A549 (cell line): ENCODE measurements around the gene KLHL1. TPM values are rescaled to one million over a fixed set of nuclear protein-coding genes. Genes with fewer than 3 reads are reported as not detected.

ENCODE experiments used
- ATAC-seq, 2 experiments: fragments of 200-7000 bp in 1 of 2; fragments of >200 bp in 1 of 2; cut with Nextera tagmentation in 1 of 2; cut with Tn5 transposase in 1 of 2; 3 replicates each; pipeline versions ENCODE4 v1.8.0 to v1.9.1; 2018 to 2020; ENCODE audit warnings: mild to moderate bottlenecking in 1 of 2, moderate library complexity in 1 of 2
- CTCF ChIA-PET: fragments of 300-600 bp; sonication (Branson Sonifier 250); formaldehyde crosslinking; extraction: SDS; loops from one replicate; lab custom pipeline; 2021; ENCODE audit warnings: antibody characterized with exemption, inconsistent platforms; lab: Yijun Ruan, JAX
- POLR2A ChIA-PET: fragments of 350-600 bp; formaldehyde crosslinking; extraction: SDS; loops from one replicate; lab custom pipeline; 2021; ENCODE audit warnings: antibody characterized with exemption, inconsistent platforms; lab: Yijun Ruan, JAX
- DNase-seq, 2 experiments: peaks; one replicate each; pipeline versions ENCODE4 v3.0.0 to v3.0.0-alpha.2; 2011 to 2016; ENCODE audit warnings: low read depth in 1 of 2, low spot score in 1 of 2
- FAIRE-seq: peaks from 2 replicates; lab custom pipeline; 2011; peaks lifted over from hg19 to GRCh38; lab: Jason Lieb, UNC
- H3K27ac ChIP-seq, 2 experiments: fragments of >200 bp; sonication (Bioruptor Twin); formaldehyde crosslinking; 3 replicates each; pipeline ENCODE4 v1.5.1; 2016 to 2017
- H3K4me1 ChIP-seq: fragments of >200 bp; sonication (Bioruptor Twin); formaldehyde crosslinking; 3 replicates; pipeline ENCODE4 v1.6.1; 2016
- H3K4me2 ChIP-seq: fragments of >200 bp; sonication (Bioruptor Twin); formaldehyde crosslinking; 3 replicates; pipeline ENCODE4 v1.6.1; 2016
- H3K4me3 ChIP-seq: fragments of >200 bp; sonication (Bioruptor Twin); formaldehyde crosslinking; 3 replicates; pipeline ENCODE4 v1.5.1; 2016
- H3K9me3 ChIP-seq: fragments of >200 bp; sonication (Bioruptor Twin); formaldehyde crosslinking; 3 replicates; pipeline ENCODE4 v1.6.1; 2016
- BCL3 ChIP-seq: fragments of >200 bp; sonication (Bioruptor Twin); formaldehyde crosslinking; IDR thresholded peaks from 3 replicates; pipeline ENCODE4 v1.6.1; 2016
- CBX2 ChIP-seq: fragments of 200-600 bp; sonication (generic); IDR thresholded peaks from 2 replicates; pipeline ENCODE4 v1.6.1; 2016; ENCODE audit warnings: low read depth, mild to moderate bottlenecking, borderline replicate concordance
- CHD4 ChIP-seq: fragments of 200-600 bp; sonication (generic); IDR thresholded peaks from 2 replicates; pipeline ENCODE4 v1.6.1; 2016; ENCODE audit warnings: antibody characterized with exemption, mild to moderate bottlenecking, borderline replicate concordance
- EP300 ChIP-seq, 2 experiments: fragments of >200 bp; sonication (Bioruptor Twin); formaldehyde crosslinking; IDR thresholded peaks; 2 replicates in 1 of 2; 3 replicates in 1 of 2; pipeline ENCODE4 v1.6.1; 2016 to 2017
- ESRRA ChIP-seq: fragments of 150-350 bp; IDR thresholded peaks from 2 replicates; pipeline ENCODE4 v1.6.1; 2014; ENCODE audit warnings: mild to moderate bottlenecking, low read length, borderline replicate concordance
- FOSB ChIP-seq: fragments of 250-450 bp; sonication (Bioruptor Pico); IDR thresholded peaks from 2 replicates; pipeline ENCODE4 v1.5.0; 2020; ENCODE audit warnings: mild to moderate bottlenecking, moderate library complexity
- FOSL2 ChIP-seq, 2 experiments: fragments of 450-650 bp in 1 of 2; fragments of >200 bp in 1 of 2; sonication (Bioruptor Twin) in 1 of 2; formaldehyde crosslinking; IDR thresholded peaks; 2 replicates each; pipeline versions ENCODE4 v1.5.0 to v1.6.1; 2016 to 2020; ENCODE audit warnings: mild to moderate bottlenecking in 1 of 2, moderate library complexity in 1 of 2
- FOXS1 ChIP-seq: fragments of 250-450 bp; sonication (Bioruptor Pico); IDR thresholded peaks from 2 replicates; pipeline ENCODE4 v1.5.0; 2020; ENCODE audit warnings: mild to moderate bottlenecking, moderate library complexity
- HDAC2 ChIP-seq: fragments of 200-600 bp; sonication (generic); IDR thresholded peaks from 2 replicates; pipeline ENCODE4 v1.6.1; 2016
- HEYL ChIP-seq: fragments of 250-450 bp; sonication (Bioruptor Pico); IDR thresholded peaks from 2 replicates; pipeline ENCODE4 v1.8.0; 2021; ENCODE audit warnings: mild to moderate bottlenecking, moderate library complexity
- HOXB5 ChIP-seq: fragments of 250-450 bp; sonication (Bioruptor Pico); IDR thresholded peaks from 2 replicates; pipeline ENCODE4 v1.5.0; 2020; ENCODE audit warnings: mild to moderate bottlenecking, moderate library complexity
- KDM1A ChIP-seq: fragments of 200-600 bp; sonication (generic); IDR thresholded peaks from 2 replicates; pipeline ENCODE4 v1.6.1; 2016; ENCODE audit warnings: low read depth, mild to moderate bottlenecking
- KDM5A ChIP-seq: fragments of 200-600 bp; sonication (generic); IDR thresholded peaks from 2 replicates; pipeline ENCODE4 v1.6.1; 2016; ENCODE audit warnings: antibody characterized with exemption, mild to moderate bottlenecking
- MAFK ChIP-seq: fragments of 450-650 bp; IDR thresholded peaks from 2 replicates; pipeline ENCODE4 v1.6.1; 2014; ENCODE audit not compliant: partially characterized antibody
- MAX ChIP-seq: IDR thresholded peaks from 2 replicates; pipeline ENCODE4 v1.6.1; 2012
- MAZ ChIP-seq: fragments of 150-350 bp; IDR thresholded peaks from 2 replicates; pipeline ENCODE4 v1.6.1; 2014; ENCODE audit warnings: antibody characterized with exemption, low read depth, low read length, borderline replicate concordance
- MYC ChIP-seq: IDR thresholded peaks from 2 replicates; pipeline ENCODE4 v1.6.1; 2012; ENCODE audit warnings: mild to moderate bottlenecking, inconsistent platforms, low read length, improper control_type of control experiment, borderline replicate concordance
- NPAS2 ChIP-seq: fragments of 250-450 bp; sonication (Bioruptor Pico); IDR thresholded peaks from 2 replicates; pipeline ENCODE4 v1.8.0; 2022; ENCODE audit warnings: mild to moderate bottlenecking, moderate library complexity, borderline replicate concordance
- PHF8 ChIP-seq: fragments of 200-600 bp; sonication (generic); IDR thresholded peaks from 2 replicates; pipeline ENCODE4 v1.6.1; 2016; ENCODE audit warnings: low read depth, mild to moderate bottlenecking, antibody characterized with exemption, moderate library complexity, borderline replicate concordance
- RARB ChIP-seq: fragments of 250-450 bp; sonication (Bioruptor Pico); IDR thresholded peaks from 2 replicates; pipeline ENCODE4 v1.8.0; 2021; ENCODE audit warnings: mild to moderate bottlenecking, moderate library complexity
- RCOR1 ChIP-seq: fragments of 150-350 bp; IDR thresholded peaks from 2 replicates; pipeline ENCODE4 v1.6.1; 2014; ENCODE audit warnings: antibody characterized with exemption, low read length, low read depth
- TFCP2L1 ChIP-seq: fragments of 250-450 bp; sonication (Bioruptor Pico); IDR thresholded peaks from 2 replicates; pipeline ENCODE4 v1.5.0; 2021; ENCODE audit warnings: mild to moderate bottlenecking
- TP53 ChIP-seq: fragments of 250-450 bp; sonication (Bioruptor Pico); IDR thresholded peaks from 2 replicates; pipeline ENCODE4 v1.5.0; 2021; ENCODE audit warnings: mild to moderate bottlenecking, moderate library complexity
- ZC3H11A ChIP-seq: fragments of 450-650 bp; IDR thresholded peaks from 2 replicates; pipeline ENCODE4 v1.6.1; 2014; ENCODE audit warnings: antibody characterized with exemption, mild to moderate bottlenecking
- ZNF302 ChIP-seq: fragments of 250-450 bp; sonication (Bioruptor Pico); IDR thresholded peaks from 2 replicates; pipeline ENCODE4 v1.9.0; 2021; ENCODE audit warnings: inconsistent platforms, mild to moderate bottlenecking, moderate library complexity
- WGBS: methylation state at CpG from one replicate; pipeline ENCODE4 v1.1.6; 2017; ENCODE audit errors: missing lambda C conversion rate; 5-methylcytosine and 5-hydroxymethylcytosine counted together
- polyA plus RNA-seq, 4 experiments: library from polyadenylated mRNA; depleted of rRNA in 3 of 4; stranded (reverse); fragments of >200 nt; fragmentation: RNase III in 1 of 4; extraction: RNeasy Plus Mini Kit Qiagen cat#74134 plus additional on column Dnase treatment in 1 of 4; gene quantifications; 2 replicates in 3 of 4; 3 replicates in 1 of 4; pipeline ENCODE4 v1.2.3, GENCODE V29; 2011 to 2017
- TF ChIP-seq, protein P1 (sequence below): fragments of >200 bp; sonication (Bioruptor Twin); formaldehyde crosslinking; IDR thresholded peaks from 3 replicates; pipeline ENCODE4 v1.5.1; 2016
- TF ChIP-seq, protein P2 (sequence below): IDR thresholded peaks from 2 replicates; pipeline ENCODE4 v1.6.1; 2012
- TF ChIP-seq, protein P3 (sequence below): IDR thresholded peaks from 2 replicates; pipeline ENCODE4 v1.6.1; 2012; ENCODE audit warnings: low read depth, borderline replicate concordance

KLHL1 gene
- polyA plus RNA-seq, 2 of the 4 experiments (the other 2 are of a cell fraction): not detected

DNA sequence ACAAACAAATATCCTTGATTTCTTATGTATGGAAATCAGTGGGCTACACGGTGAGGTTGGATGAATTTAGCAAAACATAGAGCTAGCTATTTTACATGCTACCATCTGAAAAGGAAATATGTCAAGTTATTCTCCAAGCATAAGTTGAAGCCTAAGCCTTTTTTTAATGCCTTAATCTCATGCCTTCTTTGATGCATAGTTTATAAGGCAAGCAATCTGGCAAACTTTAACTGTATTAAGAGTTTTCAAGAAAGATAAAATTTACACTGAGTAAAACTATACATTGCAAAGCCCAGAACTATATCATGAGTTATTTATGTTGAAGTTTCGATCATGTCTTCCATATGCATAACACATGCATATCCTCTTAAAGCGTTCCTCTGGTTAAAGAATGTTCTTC lies 85.6 kb downstream of the KLHL1 start:
- Histone ChIP-seq H3K9me3 (no peaks in the 10 kb centered on the region), H3K4me2 (no peak overlapping the region), H3K4me3 (no peak overlapping the region), H3K4me1 (no peaks in the 10 kb centered on the region), H3K27ac (no peak overlapping the region)
- ChIA-PET POLR2A (no interaction called here), CTCF (no interaction called here)
- ATAC-seq (no peak), DNase-seq (no peak), FAIRE-seq (no peak)
- TF ChIP-seq ESRRA (no peak), PHF8 (no peak), EP300 (IDR thresholded peaks at IDR 0.05) (no peak), MAZ (no peak), TFCP2L1 (CRISPR knock-in tag) (no peak), ZNF302 (CRISPR knock-in tag) (no peak), MAX (no peak), RCOR1 (no peak), CBX2 (no peak)
- TF ChIP-seq, protein P1, sequence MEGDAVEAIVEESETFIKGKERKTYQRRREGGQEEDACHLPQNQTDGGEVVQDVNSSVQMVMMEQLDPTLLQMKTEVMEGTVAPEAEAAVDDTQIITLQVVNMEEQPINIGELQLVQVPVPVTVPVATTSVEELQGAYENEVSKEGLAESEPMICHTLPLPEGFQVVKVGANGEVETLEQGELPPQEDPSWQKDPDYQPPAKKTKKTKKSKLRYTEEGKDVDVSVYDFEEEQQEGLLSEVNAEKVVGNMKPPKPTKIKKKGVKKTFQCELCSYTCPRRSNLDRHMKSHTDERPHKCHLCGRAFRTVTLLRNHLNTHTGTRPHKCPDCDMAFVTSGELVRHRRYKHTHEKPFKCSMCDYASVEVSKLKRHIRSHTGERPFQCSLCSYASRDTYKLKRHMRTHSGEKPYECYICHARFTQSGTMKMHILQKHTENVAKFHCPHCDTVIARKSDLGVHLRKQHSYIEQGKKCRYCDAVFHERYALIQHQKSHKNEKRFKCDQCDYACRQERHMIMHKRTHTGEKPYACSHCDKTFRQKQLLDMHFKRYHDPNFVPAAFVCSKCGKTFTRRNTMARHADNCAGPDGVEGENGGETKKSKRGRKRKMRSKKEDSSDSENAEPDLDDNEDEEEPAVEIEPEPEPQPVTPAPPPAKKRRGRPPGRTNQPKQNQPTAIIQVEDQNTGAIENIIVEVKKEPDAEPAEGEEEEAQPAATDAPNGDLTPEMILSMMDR: no peak
- WGBS: 20% methylated on average over 3 of the region's 3 CpGs

- Histone ChIP-seq H3K27ac (no peak overlapping the region), H3K4me1 (no peaks in the 10 kb centered on the region), H3K4me3 (no peak overlapping the region), H3K4me2 (no peak overlapping the region), H3K9me3 (no peaks in the 10 kb centered on the region)
- FAIRE-seq (no peak), DNase-seq (no peak), ATAC-seq (no peak)
- 20% methylated on average over 1 of the region's 3 CpGs for WGBS
- CTCF ChIA-PET: no interaction called here
- POLR2A ChIA-PET: no interaction called here
- TF ChIP-seq HOXB5 (CRISPR knock-in tag) (no peak), NPAS2 (CRISPR knock-in tag) (no peak), HEYL (CRISPR knock-in tag) (no peak), PHF8 (no peak), TP53 (CRISPR knock-in tag) (no peak), KDM1A (no peak), BCL3 (no peak)
These were observed 92.1 kb downstream of the KLHL1 start for GRCh38 chr13:70016116-70016515.

DNA sequence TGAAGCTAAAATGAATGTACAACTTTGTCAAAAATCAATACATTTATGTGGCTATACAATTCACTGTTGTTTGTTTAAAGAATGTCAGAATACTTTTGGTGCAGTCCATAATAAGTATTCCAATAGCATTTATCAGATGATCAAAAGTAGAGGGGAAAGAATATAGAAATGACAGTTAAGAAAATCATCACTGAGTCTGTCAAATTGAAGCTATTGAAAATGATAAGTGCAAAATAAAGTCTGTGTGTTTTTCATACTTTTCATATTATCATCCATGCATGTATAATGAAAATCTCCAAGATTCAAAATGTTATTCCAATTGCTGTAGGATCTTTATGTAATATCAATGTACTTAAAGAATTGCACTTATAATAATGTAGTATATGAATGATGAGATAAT lies 93.9 kb downstream of the KLHL1 start:
- ChIA-PET POLR2A (no interaction called here), CTCF (no interaction called here)
- FAIRE-seq: no peak
- H3K4me3 ChIP-seq: no peak overlapping the region
- ATAC-seq: no peak
- H3K4me2 ChIP-seq: no peak overlapping the region
- H3K27ac ChIP-seq: no peak overlapping the region
- no peaks in the 10 kb centered on the region for H3K4me1 ChIP-seq
- no peaks in the 10 kb centered on the region for H3K9me3 ChIP-seq
- DNase-seq: no peak
- no peak for TF ChIP-seq ZNF302 (CRISPR knock-in tag)
- no peak for TF ChIP-seq FOSL2 (IDR thresholded peaks at IDR 0.05)
- no peak for TF ChIP-seq FOSL2 (CRISPR knock-in tag; IDR thresholded peaks at IDR 0.05)
- TF ChIP-seq, protein P2, sequence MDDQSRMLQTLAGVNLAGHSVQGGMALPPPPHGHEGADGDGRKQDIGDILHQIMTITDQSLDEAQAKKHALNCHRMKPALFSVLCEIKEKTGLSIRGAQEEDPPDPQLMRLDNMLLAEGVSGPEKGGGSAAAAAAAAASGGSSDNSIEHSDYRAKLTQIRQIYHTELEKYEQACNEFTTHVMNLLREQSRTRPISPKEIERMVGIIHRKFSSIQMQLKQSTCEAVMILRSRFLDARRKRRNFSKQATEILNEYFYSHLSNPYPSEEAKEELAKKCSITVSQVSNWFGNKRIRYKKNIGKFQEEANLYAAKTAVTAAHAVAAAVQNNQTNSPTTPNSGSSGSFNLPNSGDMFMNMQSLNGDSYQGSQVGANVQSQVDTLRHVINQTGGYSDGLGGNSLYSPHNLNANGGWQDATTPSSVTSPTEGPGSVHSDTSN: no peak
- no peak for TF ChIP-seq TFCP2L1 (CRISPR knock-in tag)
- no peak for TF ChIP-seq RARB (CRISPR knock-in tag)
- TF ChIP-seq, protein P1: no peak
- no peak for TF ChIP-seq MAX
- TF ChIP-seq KDM1A: no peak
- no peak for TF ChIP-seq CHD4
- no peak for TF ChIP-seq KDM5A
- TF ChIP-seq MAFK: no peak
- no peak for TF ChIP-seq FOSB (CRISPR knock-in tag)
- TF ChIP-seq MYC: no peak
- TF ChIP-seq, protein P3, sequence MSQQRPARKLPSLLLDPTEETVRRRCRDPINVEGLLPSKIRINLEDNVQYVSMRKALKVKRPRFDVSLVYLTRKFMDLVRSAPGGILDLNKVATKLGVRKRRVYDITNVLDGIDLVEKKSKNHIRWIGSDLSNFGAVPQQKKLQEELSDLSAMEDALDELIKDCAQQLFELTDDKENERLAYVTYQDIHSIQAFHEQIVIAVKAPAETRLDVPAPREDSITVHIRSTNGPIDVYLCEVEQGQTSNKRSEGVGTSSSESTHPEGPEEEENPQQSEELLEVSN: no peak
- no peak for TF ChIP-seq ZC3H11A
- no peak for TF ChIP-seq HDAC2
- TF ChIP-seq FOXS1 (CRISPR knock-in tag): no peak
